ENCODE data around the gene PPFIA2.

The PPFIA2 gene

GRCh38 chr12:81759190-81760051 is at the start of gene PPFIA2:
Gene PPFIA2, minus strand, starts transcription at chr12:81759350.
- peak; percentile 67 for DNase-seq

- DNase-seq = no peak
These were observed 41.4 kb upstream of the PPFIA2 start for GRCh38 chr12:81800298-81801148.

- no peak for DNase-seq
These were observed 39.1 kb upstream of the PPFIA2 start for GRCh38 chr12:81798294-81798693.

GRCh38 chr12:81797100-81797499 is 38.0 kb upstream of the PPFIA2 start:
- DNase-seq = peak; percentile 2

- DNase-seq = no peak
These were observed 33.5 kb upstream of the PPFIA2 start for GRCh38 chr12:81792666-81793065.

GRCh38 chr12:81779216-81779615 is 20.1 kb upstream of the PPFIA2 start:
- DNase-seq = no peak

GRCh38 chr12:81778719-81779118 is 19.6 kb upstream of the PPFIA2 start:
- no peak for DNase-seq

GRCh38 chr12:81758421-81759189 is 545 bp downstream of the PPFIA2 start:
- peak; percentile 67 for DNase-seq

GRCh38 chr12:81757731-81758365 is 1.3 kb downstream of the PPFIA2 start:
- no peak for DNase-seq

- DNase-seq = no peak
These were observed 29.4 kb downstream of the PPFIA2 start for GRCh38 chr12:81729781-81730180.

- DNase-seq = no peak
These were observed 31.8 kb downstream of the PPFIA2 start for GRCh38 chr12:81727391-81727790.

GRCh38 chr12:81726634-81727033 is 32.5 kb downstream of the PPFIA2 start:
- DNase-seq = no peak

- DNase-seq = no peak
These were observed 35.8 kb downstream of the PPFIA2 start for GRCh38 chr12:81723361-81723760.

- no peak for DNase-seq
These were observed 37.1 kb downstream of the PPFIA2 start for GRCh38 chr12:81722004-81722403.

- DNase-seq = no peak
These were observed 40.5 kb downstream of the PPFIA2 start for GRCh38 chr12:81718616-81719015.

- DNase-seq = no peak
These were observed 46.6 kb downstream of the PPFIA2 start for GRCh38 chr12:81712536-81712935.

GRCh38 chr12:81705586-81705985 is 53.6 kb downstream of the PPFIA2 start:
- no peak for DNase-seq

GRCh38 chr12:81699551-81699950 is 59.6 kb downstream of the PPFIA2 start:
- no peak for DNase-seq

- no peak for DNase-seq
These were observed 67.1 kb downstream of the PPFIA2 start for GRCh38 chr12:81692008-81692407.

- peak; percentile 30 for DNase-seq
These were observed 75.3 kb downstream of the PPFIA2 start for GRCh38 chr12:81683881-81684280.

- no peak for DNase-seq
These were observed 79.5 kb downstream of the PPFIA2 start for GRCh38 chr12:81679614-81680013.

- no peak for DNase-seq
These were observed 88.4 kb downstream of the PPFIA2 start for GRCh38 chr12:81670759-81671158.

- no peak for DNase-seq
These were observed 90.7 kb downstream of the PPFIA2 start for GRCh38 chr12:81668475-81668874.
